Germinal center (tissue), 1 donor: Measurements from ENCODE around the gene ZCCHC7.

Experiments used
- DNase-seq: peaks from one replicate; pipeline ENCODE4 v3.0.0; 2012; ENCODE audit warnings: mixed read lengths, low spot score

The ZCCHC7 gene

DNA sequence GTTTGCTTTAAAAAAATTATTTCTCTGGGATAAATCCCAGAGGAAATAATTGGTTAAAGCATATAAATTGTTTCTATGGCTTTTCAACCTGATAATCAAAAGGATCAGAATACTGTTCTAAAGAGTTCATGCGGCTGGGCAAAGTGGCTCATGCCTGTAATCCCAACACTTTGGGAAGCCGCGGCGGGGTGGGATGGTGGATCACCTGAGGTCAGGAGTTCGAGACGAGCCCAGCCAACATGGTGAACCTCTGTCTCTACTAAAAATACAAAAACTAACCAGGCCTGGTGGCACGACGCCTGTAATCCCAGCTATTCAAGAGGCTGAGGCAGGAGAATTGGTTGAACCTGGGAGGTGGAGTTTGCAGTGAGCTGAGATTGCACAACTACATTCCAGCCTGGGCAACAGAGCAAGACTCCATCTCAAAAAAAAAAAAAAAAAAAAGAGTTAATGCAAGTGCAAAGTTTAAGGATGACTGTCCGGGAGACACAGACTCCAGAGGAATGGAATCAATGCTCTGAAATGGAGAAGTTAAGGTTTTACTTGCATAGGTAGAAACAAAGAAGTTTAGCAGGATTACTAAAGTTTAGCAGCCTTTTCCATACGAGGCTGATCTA, 285.5 kb downstream of the ZCCHC7 start:
- DNase-seq, result no peak

DNA sequence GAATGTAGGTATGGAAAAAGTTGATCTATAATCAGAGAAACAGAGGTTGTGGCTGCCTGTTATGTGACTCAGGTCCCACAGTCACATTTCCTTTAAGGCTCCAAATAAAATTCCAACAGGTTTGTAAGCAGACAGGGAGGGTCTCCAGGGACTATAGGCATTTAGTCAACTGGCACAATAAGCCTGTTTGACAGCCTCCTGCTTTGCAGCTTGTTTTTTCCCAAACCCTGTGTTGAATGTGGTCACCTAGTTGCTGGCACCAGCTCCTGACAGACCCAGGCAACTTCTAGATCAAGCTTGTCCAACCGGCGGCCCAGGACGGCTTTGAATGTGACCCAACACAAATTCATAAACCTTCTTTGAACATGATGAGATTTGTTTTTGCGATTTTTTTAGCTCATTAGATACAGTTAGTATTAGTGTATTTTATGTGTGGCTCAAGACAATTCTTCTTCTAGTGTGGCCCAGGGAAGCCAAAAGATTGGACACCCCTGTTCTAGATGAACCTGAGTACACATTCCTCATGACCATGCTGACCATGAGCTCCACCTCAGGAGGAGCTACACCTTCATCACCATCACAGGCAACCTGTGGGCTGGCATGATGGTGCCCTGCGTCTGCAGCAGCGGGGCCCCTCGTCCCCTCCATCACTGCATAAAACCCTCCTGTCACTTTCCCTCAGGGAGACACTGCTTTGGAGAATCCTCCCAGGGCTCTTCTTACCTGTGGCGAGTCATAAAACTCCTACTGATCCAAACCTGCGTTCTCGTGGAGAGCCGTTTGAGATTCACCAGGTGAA, 286.4 kb downstream of the ZCCHC7 start:
- DNase-seq, result no peak

DNA sequence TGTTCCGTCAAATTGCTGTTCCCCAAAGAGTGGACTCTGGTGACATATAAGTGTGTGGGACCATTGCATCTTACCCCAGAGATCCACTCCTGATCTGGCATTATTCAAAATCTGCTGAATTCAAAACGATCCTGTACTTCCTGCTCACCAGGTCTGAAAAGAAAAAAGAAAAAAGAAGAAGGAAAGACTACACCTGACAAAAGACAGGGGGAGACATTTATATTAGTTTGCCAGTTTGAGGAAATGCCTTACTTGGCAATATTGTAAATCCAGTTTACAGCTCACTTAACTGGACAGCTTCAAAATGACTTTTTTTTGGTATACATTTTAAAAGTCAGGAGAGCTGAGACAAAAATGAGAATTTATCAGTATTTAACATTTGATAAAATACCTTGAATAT, 287.1 kb downstream of the ZCCHC7 start:
- no peak for DNase-seq
